ENCODE measurements around the gene FAM78A. TPM values are rescaled to one million over a fixed set of nuclear protein-coding genes. Genes with fewer than 3 reads are reported as not detected.

The FAM78A gene
- total and polyA plus RNA-seq, 11 donors: 13.6 to 37.9 (median 33.4) TPM

- ATAC-seq: no peak
- H3K27me3 ChIP-seq: no peaks in the 10 kb centered on the region
- intact Hi-C loops (cut with DNase I): loop anchor here in 1 of 10 donors (5.0 kb wide), 1 partner anchor 39 kb away; no protein-coding TSS in a partner anchor
These were observed 50.1 kb downstream of the FAM78A start for GRCh38 chr9:131226226-131226625.

GRCh38 chr9:131222460-131222859, 53.9 kb downstream of the FAM78A start:
- Histone ChIP-seq H3K36me3 (peaks cover 0 to 64% (median 29%) of the 10 kb centered on the region in 9 donors), H3K9me3 (no peaks in the 10 kb centered on the region), H3K4me1 (peaks cover 0 to 23% (median 11%) of the 10 kb centered on the region in 12 donors), H3K4me3 (no peak overlapping the region), H3K27me3 (no peaks in the 10 kb centered on the region), H3K27ac (no peak overlapping the region)
- WGBS, 4 donors: 92 to 98% (median 96%) methylated on average over 6 of the region's 6 CpGs
- TF ChIP-seq CTCF (IDR thresholded peaks at IDR 0.05) (no peak), POLR2A (IDR thresholded peaks at IDR 0.05) (no peak)
- intact Hi-C loops (cut with DNase I): no loop called here
- DNase-seq (no peak), ATAC-seq (no peak)

More at GRCh38 chr9:131226226-131226625, 50.1 kb downstream of the FAM78A start:
- no peak overlapping the region for H3K4me3 ChIP-seq
- peaks cover 0 to 29% (median 12%) of the 10 kb centered on the region in 12 donors for H3K4me1 ChIP-seq
- 72 to 83% (median 76%) methylated on average over 3 of the region's 3 CpGs for WGBS, 4 donors
- DNase-seq: no peak
- H3K36me3 ChIP-seq: peaks cover 0 to 61% (median 31%) of the 10 kb centered on the region in 9 donors
- H3K27ac ChIP-seq: no peak overlapping the region
- TF ChIP-seq POLR2A (IDR thresholded peaks at IDR 0.05): no peak
- TF ChIP-seq CTCF (IDR thresholded peaks at IDR 0.05): no peak
- no peaks in the 10 kb centered on the region for H3K9me3 ChIP-seq

- no peak overlapping the region for H3K4me3 ChIP-seq
- TF ChIP-seq CTCF (IDR thresholded peaks at IDR 0.05) (no peak), POLR2A (IDR thresholded peaks at IDR 0.05) (no peak)
- DNase-seq: no peak
- intact Hi-C loops (cut with DNase I): no loop called here
- H3K9me3 ChIP-seq: no peaks in the 10 kb centered on the region
- H3K27me3 ChIP-seq: no peaks in the 10 kb centered on the region
- no peak for ATAC-seq
- H3K36me3 ChIP-seq: peaks cover 0 to 73% (median 29%) of the 10 kb centered on the region in 9 donors
- WGBS, 4 donors: 82 to 93% (median 88%) methylated on average over 2 of the region's 2 CpGs
- H3K4me1 ChIP-seq: peaks cover 0 to 12% (median 1%) of the 10 kb centered on the region in 12 donors
- H3K27ac ChIP-seq: no peak overlapping the region
These were observed 55.8 kb downstream of the FAM78A start for GRCh38 chr9:131220485-131220884.

- intact Hi-C loops (cut with DNase I): no loop called here
- DNase-seq: no peak
- no peak for ATAC-seq
- Histone ChIP-seq H3K4me3 (no peak overlapping the region), H3K36me3 (peaks cover 0 to 60% (median 30%) of the 10 kb centered on the region in 9 donors), H3K4me1 (peaks cover 0 to 27% (median 14%) of the 10 kb centered on the region in 12 donors), H3K27me3 (no peaks in the 10 kb centered on the region), H3K27ac (no peak overlapping the region), H3K9me3 (no peaks in the 10 kb centered on the region)
- WGBS, 4 donors: 77 to 83% (median 83%) methylated on average over 5 of the region's 5 CpGs
- TF ChIP-seq CTCF (IDR thresholded peaks at IDR 0.05): no peak
- no peak for TF ChIP-seq POLR2A (IDR thresholded peaks at IDR 0.05)
These were observed 57.9 kb downstream of the FAM78A start for GRCh38 chr9:131218370-131218769.
